ENCODE measurements around the gene DCT.

- TF ChIP-seq PKNOX1 (IDR thresholded peaks at IDR 0.05) = no peak
- no peak for TF ChIP-seq HDGF (IDR thresholded peaks at IDR 0.05; ENCODE audit: borderline replicate concordance)
- TF ChIP-seq FOXA1 (IDR thresholded peaks at IDR 0.05) = no peak
Observed at GRCh38 chr13:94455414-94455813, 24.1 kb downstream of the DCT start.
